Tibial nerve (tissue), 4 donors: ENCODE results near the gene SUPT3H.

Experiments
- EP300 ChIP-seq, 2 donors: sonication (generic); formaldehyde crosslinking; IDR thresholded peaks; one replicate each; pipeline ENCODE4 v1.6.1; 2017; ENCODE audit warnings: antibody characterized with exemption in 2 of 2, mild to moderate bottlenecking in 1 of 2
- POLR2A ChIP-seq, 2 donors: fragments of 450-650 bp; IDR thresholded peaks; one replicate each; pipeline ENCODE4 v1.6.1; 2017; ENCODE audit warnings: antibody characterized with exemption in 2 of 2, mild to moderate bottlenecking in 2 of 2, moderate library complexity in 2 of 2
- TF ChIP-seq, protein P1 (sequence below), 5 experiments: fragments of 200-600 bp in 3 of 5; fragments of 450-650 bp in 2 of 5; sonication (generic) in 3 of 5; IDR thresholded peaks; one replicate each; pipeline ENCODE4 v1.5.1; 2016 to 2019; ENCODE audit warnings: antibody characterized with exemption in 5 of 5, mild to moderate bottlenecking in 3 of 5, moderate library complexity in 2 of 5

DNA sequence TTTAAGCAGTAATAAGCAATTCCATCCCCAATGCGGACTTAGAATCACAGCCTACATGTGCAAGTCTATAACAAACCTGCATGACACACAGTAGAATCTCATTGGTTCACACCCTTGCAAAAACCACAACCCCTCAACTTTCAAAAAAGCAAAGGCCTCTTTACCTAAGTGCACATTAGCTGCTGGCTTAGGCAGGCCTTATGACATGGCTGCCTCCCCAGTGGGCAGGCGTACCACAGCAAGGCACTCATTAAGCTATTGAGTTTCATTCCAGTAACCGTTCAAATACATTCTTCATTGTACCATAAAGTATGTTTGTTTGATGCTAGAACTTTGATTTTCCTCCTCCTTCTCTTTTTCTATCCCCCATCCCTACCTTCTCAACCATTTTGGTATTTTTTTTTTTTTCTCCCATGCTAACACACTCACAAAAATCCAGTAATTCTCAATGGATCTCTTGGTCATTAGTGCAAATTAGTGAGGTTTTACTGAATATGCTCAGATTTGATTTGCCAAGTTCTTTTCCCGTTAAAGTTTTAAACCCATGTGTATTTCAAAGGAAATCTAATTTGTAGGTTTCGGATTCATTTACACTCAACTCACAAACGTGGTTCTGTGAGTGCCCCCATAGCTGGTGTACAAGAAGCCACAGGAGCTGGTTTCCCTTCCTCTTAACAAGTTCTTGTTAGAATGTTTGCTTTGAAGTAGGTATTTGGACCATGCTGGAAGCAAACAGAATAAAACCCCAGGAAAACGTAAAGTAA lies 510.0 kb downstream of the SUPT3H start:
- TF ChIP-seq, protein P1, sequence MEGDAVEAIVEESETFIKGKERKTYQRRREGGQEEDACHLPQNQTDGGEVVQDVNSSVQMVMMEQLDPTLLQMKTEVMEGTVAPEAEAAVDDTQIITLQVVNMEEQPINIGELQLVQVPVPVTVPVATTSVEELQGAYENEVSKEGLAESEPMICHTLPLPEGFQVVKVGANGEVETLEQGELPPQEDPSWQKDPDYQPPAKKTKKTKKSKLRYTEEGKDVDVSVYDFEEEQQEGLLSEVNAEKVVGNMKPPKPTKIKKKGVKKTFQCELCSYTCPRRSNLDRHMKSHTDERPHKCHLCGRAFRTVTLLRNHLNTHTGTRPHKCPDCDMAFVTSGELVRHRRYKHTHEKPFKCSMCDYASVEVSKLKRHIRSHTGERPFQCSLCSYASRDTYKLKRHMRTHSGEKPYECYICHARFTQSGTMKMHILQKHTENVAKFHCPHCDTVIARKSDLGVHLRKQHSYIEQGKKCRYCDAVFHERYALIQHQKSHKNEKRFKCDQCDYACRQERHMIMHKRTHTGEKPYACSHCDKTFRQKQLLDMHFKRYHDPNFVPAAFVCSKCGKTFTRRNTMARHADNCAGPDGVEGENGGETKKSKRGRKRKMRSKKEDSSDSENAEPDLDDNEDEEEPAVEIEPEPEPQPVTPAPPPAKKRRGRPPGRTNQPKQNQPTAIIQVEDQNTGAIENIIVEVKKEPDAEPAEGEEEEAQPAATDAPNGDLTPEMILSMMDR (IDR thresholded peaks at IDR 0.05) = no peak
- TF ChIP-seq EP300 (IDR thresholded peaks at IDR 0.05) = no peak
- TF ChIP-seq POLR2A (IDR thresholded peaks at IDR 0.05) = no peak
